Smooth muscle cell of the brain vasculature (primary cell): Measurements from ENCODE around the gene HS3ST6.
"Not testable (repeated sequence)": the region's sequence is repeated elsewhere in the genome, so short reads cannot be mapped to it uniquely, and the experiment has no call there.

Experiments used
- DNase-seq: peaks from one replicate; pipeline ENCODE4 v3.0.0-alpha.2; 2012; ENCODE audit warnings: low read depth, low spot score

HS3ST6 gene

DNA sequence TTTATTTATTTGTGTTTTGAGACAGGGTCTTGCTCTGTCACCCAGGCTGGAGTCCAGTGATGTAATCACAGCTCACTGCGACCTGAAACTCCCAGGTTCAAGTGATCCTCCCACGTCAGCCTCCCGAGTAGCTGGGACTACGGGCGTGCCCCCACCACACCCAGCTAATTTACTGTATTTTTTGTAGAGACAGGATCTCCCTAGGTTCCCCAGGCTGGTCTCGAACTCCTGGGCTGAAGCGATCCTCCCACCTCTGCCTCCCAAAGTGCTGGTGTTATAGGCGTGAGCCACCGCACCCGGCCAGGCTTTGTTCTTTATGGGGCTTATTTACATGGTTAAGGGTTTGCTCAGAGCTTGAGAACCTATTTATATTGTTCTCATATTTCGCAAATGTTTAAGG, 40.4 kb downstream of the HS3ST6 start:
- DNase-seq: no peak

DNA sequence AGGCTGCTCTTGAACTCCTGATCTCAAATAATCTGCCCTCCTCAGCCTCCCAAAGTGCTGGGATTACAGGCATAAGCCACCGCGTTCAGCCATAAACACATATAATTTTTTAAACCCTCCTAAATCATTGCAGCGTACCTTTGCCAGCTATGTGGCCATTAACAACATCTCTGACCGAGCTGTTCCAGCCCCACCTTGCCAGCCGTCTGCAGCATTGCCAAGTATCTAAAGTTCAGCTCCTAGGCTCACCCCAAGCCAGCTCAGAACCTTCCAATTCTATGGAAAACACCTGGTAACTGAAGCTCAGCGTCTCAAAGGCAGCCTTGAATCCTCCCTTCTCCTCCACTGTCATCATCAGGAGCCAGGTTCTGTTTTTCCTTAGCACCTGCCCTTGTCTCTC, 41.1 kb downstream of the HS3ST6 start:
- no peak for DNase-seq

DNA sequence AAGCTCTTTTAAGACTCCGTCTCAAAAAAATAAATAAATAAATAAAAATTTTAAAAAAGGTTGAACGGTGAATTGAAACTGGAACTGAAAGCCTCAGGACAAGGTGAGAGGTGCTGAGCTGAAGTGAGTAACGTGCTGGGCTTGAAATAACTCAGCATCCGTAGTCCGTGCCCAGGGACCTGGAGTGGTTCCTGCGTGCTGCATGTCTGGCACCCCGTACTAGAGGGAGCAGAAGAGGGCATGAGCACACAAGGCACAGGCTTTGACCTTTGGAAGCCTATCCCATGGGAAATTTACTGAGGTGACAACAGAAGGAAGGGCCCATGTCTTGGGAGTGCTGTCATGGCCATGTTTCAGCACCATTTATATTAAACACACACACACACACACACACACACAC, 41.7 kb downstream of the HS3ST6 start:
- DNase-seq: no peak

DNA sequence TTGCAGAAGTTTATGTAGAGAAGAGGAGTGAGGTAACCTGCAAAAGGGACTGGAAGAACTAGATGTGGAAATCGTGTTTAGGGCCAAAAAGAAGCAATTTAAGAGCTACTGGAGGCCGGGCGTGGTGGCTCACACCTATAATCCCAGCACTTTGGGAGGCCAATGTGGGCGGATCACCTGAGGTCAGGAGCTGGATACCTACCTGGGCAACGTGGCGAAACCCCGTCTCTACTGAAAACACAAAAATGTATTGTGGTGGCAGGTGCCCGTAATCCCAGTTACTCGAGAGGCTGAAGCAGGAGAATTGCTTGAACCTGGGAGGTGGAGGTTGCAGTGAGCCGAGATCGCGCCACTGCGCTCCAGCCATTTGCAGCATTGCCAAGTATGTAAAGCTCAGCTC, 42.1 kb downstream of the HS3ST6 start:
- not testable (repeated sequence) for DNase-seq

DNA sequence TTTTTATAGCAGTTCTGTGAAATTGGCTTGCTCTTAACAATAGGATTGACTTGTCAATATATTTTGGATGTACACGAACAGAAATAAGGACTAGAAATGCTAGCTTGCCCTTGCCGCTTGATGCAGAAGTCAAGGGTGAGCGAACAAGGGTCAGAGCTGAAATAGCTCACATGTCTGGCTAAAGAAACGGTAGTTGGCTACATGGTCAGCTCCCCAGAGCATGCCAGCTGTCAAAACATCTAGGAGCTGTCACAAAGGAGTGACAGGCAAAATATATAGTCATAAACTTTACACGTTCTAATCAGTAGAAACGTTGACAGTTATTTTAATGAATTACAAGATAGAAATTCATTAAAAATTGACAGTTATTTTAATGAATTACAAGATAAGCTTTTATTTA, 43.4 kb downstream of the HS3ST6 start:
- DNase-seq: no peak

DNA sequence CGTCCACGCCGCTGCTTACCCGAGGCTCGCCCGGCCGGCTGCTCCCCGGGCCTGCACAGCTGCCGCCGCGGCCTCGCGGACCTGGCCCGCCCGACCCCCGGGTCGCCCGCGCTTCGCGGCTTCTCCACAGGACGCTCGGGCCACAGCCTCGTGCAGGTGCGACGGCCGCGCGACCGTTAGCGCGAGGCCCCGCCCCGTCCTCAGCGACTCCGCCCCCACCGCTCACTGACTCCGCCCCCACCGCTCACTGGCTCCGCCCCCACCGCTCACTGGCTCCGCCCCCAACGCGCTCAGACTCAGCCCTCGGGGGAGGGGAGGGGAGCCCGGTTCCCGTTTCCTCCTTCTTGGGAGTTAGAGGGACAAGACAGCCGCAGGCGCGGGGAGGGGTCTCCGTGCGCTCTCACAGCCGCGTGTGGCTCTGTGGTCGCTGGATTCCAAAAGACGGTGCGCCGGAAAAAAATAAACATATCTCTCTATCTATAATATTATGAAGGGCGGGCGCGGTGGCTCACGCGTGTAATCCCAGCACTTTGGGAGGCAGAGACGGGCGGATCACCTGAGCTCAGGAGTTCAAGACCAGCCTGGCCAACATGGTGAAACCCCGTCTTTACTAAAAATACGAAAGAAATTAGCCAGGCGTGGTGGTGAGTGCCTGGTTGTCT, 46.1 kb downstream of the HS3ST6 start, which contains the start of gene MEIOB:
Gene MEIOB (minus strand): TSS at position 191 of the 662 bp plus-strand sequence. CDS start 3,989 bp downstream, outside the sequence.
- no peak for DNase-seq

DNA sequence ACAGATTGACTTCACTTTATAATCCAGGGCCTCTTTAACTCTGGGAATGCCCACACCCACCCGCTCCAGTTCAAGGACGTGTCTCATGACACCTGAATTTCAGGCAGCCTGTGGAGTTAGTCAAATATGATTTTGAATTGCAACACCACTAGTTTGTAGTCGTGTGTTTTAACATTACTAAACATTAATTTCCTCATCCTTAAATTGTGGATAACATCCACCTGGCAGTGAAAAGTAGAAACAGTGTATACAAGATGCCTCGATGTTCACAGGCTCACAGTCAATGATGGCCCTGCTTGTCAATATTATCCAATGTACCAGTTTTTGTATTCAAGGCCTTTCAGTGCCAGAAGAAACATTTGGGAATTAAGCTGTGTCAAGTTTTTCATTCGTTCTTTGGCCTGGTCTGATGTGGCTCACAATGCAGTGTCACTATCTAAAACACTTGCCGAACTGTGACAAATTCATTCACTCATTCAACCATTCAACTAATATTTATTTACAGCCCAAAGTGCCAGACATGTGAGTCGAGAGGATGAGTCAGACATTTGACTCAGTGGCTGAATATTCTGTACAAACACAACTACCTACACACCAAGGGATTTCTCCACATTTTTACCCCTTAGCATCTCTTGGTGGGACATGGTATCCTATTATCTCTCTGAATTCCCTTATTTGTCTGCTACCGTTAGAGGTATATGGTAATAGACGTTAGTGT, 47.7 kb downstream of the HS3ST6 start:
- peak; percentile 12 for DNase-seq

DNA sequence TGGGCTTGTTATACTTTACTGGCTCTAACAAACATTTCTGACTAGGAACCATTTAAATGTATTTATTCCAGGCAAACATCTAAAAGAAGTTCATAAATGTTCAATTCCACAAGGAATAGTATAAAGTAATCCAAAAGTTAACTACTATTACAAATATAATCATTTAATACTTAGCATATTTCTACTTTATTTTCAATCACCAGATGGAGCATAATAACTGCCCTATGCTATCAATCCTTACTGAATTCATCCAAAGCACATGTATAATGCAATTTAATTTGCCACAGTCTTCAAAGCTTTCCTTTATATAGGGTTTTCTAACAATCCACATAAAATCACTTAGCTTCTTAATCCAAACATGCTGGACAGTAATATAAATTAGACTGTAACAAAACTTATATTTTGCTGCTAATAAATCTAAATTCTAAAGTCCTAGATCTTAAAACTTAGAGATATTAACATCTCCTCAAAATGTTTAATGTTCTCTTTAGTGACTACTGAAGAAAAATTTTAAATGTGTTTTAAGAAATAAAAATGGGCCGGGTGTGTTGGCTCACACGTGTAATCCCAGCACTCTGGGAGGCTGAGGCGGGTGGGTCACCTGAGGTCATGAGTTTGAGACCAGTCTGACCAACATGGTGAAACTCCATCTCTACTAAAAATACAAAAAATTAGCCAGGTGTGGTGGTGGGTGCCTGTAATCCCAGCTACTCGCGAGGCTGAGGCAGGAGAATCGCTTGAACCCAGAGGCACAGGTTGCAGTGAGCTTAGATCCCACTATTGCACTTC, 52.1 kb downstream of the HS3ST6 start:
- no peak for DNase-seq

DNA sequence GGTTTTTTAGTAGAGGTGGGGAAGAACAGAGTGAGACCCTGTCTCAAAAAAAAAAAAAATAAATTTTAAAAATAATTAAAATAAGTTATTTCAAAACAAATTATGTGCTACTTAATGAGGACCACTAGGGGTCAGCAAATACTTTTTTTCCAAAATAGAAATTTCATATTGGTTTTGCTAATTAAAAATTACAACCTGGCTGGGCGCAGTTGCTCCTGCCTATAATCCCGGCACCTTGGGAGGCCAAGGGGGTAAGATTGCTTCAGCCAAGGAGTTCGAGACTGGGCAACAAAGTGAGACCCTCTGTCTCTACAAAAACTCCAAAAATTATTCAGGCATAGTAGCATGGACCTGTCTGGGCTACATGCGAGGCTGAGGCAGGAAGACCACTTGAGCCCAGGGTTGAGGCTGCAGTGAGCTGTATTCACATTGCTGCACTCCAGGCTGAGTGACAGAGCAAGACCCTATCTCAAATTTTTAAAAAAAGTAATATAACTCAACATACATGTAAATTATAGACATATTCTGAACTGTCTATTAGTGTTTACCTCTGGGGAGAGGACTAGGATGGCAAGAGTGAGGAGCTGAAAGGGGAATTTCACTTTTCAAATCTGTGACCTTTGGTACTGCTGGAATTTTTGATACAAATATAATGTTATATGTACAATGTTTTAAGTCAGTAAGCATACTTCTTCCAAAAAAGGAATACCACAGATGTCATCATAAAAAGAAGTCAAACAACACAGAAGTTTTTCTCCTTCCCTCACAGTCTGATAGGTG, 54.3 kb downstream of the HS3ST6 start:
- no peak for DNase-seq

DNA sequence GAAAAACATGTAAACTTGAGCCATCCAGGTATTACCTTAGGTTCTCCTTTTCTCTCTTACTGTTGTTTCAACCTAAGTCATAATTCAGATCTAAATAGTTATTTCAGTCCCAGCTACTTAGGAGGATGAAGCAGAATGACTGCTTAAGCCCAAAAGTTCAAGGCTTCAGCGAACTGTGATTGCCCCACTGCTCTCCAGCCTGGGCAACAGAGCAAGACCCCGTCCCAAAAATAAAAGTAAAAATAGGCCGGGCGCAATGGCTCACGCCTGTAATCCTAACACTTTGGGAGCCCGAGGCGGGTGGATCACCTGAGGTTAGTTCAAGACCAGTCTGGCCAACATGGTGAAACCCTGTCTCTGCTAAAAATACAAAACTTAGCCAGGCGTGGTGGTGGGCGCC, 55.8 kb downstream of the HS3ST6 start:
- no peak for DNase-seq

DNA sequence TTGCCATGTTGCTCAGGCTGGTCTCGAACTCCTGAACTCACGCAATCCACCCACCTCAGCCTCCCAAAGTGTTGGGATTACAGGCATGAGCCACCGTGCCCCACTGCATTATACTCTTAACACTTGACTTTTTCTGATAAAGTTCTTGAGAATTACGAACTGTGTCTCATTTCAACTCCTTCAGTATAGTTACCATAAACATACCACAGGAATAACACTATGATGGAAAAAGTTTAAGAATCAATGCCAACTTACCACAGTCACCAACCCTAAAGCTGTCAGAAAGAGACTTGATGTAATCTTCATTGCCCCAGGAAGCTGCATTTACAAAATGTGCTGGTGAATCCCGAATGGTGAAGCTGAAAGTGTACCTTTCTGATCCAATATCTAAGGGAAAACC, 56.5 kb downstream of the HS3ST6 start:
- DNase-seq: no peak
